ENCODE results near the gene CNN3.

The CNN3 gene

DNA sequence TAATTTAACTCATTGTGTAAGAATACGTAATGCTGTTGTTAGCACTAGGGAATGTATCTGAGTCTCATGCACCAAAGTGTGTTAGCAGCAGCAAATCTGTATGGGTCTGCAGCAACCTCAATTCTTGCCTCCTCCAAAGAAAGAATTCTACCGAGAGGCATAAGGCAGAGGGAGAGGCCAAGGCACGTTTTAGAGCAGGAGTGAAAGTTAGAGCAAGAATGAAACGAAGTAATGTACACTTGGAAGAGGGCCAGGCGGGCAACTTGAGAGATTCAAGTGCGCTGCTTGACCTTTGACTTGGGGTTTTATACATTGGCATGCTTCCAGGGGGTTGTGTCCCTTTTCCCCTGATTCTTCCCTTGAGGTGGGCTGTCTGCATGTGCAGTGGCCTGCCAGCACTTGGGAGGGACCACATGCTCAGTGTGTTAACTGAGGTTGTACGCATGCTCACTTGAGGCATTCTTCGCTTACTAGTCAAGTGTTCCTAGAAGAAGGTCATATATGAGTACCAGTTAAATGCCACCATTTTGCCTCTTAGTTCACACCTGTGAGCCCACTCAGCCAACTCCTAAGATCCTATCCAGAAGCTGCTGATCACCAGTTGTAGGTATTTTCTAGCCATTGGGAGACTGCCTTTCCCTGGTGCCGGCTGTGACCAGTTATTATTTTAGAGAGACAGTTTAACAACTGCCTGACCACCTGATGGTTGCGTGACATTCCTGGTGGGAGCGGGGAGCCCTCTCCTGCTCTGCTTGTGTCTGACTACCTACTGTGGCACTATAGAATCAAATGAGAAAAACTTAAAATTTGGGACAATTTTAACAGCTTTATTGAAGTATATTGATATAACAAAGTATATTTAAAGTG is 2.7 kb upstream of the CNN3 start:
- Histone ChIP-seq H3K27ac (ENCODE audit: poor library complexity, severe bottlenecking) (no peak overlapping the region), H3K27me3 (ENCODE audit: insufficient read depth, poor library complexity, severe bottlenecking) (no peaks in the 10 kb centered on the region), H3K4me1 (ENCODE audit: insufficient read depth, poor library complexity, severe bottlenecking) (peaks cover 3% of the 10 kb centered on the region), H3K36me3 (ENCODE audit: low read depth) (0 out of 2 replicates have a peak, but pooled peaks cover 4% of the 10 kb centered on the region), H3K9me3 (ENCODE audit: severe bottlenecking) (no peaks in the 10 kb centered on the region), H3K4me3 (ENCODE audit: severe bottlenecking) (no peak overlapping the region)
- ATAC-seq (ENCODE audit: low read depth) (no peak), DNase-seq (ENCODE audit: low spot score) (no peak)
- TF ChIP-seq CTCF (IDR thresholded peaks at IDR 0.05; ENCODE audit: poor library complexity, severe bottlenecking), result no peak

GRCh38 chr1:94928293-94928939 is 1.5 kb upstream of the CNN3 start:
- Histone ChIP-seq H3K27ac (ENCODE audit: poor library complexity, severe bottlenecking) (peak overlapping the region; percentile 77), H3K4me1 (ENCODE audit: insufficient read depth, poor library complexity, severe bottlenecking) (peaks cover 15% of the 10 kb centered on the region), H3K27me3 (ENCODE audit: insufficient read depth, poor library complexity, severe bottlenecking) (no peaks in the 10 kb centered on the region), H3K4me3 (ENCODE audit: severe bottlenecking) (no peak overlapping the region), H3K9me3 (ENCODE audit: severe bottlenecking) (no peaks in the 10 kb centered on the region), H3K36me3 (ENCODE audit: low read depth) (peaks cover 11% of the 10 kb centered on the region)
- DNase-seq (ENCODE audit: low spot score), result no peak
- no peak for TF ChIP-seq CTCF (IDR thresholded peaks at IDR 0.05; ENCODE audit: poor library complexity, severe bottlenecking)
- ATAC-seq (ENCODE audit: low read depth), result no peak

DNA sequence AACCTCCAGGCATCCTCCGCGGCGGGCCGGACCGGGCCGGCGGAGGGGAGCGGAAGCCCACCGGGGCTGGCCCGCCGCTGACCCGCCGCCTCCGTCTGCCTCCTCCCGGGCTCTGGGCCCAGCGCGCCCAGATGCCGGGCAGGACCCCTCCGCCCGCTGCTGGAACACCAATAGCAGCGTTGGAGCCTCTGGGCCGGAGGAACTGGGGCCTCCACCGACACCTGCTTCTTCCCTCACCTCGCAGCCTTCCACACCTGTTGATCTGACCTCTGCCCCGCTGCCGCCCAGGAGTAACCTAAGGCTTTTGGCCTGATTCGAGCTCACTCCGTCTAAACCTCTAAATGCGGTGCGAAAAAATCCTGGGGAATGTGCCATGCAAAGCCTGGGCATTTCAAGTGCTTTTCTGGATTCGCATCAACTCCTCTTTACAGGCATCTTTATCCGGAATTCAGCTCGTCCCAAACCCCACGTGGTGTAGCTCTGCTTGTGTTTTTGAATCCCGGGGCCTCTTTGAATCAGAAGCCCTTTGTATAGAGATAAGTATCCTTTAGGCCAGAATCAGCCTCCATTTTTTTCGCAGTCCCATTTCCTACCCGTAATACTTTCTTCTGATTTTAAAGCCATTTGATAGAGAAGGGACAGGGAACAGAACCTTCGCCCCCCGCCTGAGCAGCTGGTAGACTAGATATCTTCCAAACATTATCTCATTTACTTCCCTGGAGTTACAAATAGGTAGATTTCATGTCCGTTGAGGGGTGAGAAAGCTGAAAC is 680 bp upstream of the CNN3 start:
- Histone ChIP-seq H3K4me1 (ENCODE audit: insufficient read depth, poor library complexity, severe bottlenecking) (peaks cover 20% of the 10 kb centered on the region), H3K9me3 (ENCODE audit: severe bottlenecking) (no peaks in the 10 kb centered on the region), H3K27me3 (ENCODE audit: insufficient read depth, poor library complexity, severe bottlenecking) (no peaks in the 10 kb centered on the region), H3K36me3 (ENCODE audit: low read depth) (peaks cover 14% of the 10 kb centered on the region), H3K27ac (ENCODE audit: poor library complexity, severe bottlenecking) (peak overlapping the region; percentile 77), H3K4me3 (ENCODE audit: severe bottlenecking) (peak overlapping the region; percentile 66)
- DNase-seq (ENCODE audit: low spot score) (peak; percentile 62), ATAC-seq (ENCODE audit: low read depth) (no peak; the same call in 2 of the 3 replicates)
- no peak for TF ChIP-seq CTCF (IDR thresholded peaks at IDR 0.05; ENCODE audit: poor library complexity, severe bottlenecking)

GRCh38 chr1:94926126-94926914 is 590 bp downstream of the CNN3 start:
- no peaks in the 10 kb centered on the region for H3K9me3 ChIP-seq (ENCODE audit: severe bottlenecking)
- no peaks in the 10 kb centered on the region for H3K27me3 ChIP-seq (ENCODE audit: insufficient read depth, poor library complexity, severe bottlenecking)
- peaks cover 24% of the 10 kb centered on the region for H3K36me3 ChIP-seq (ENCODE audit: low read depth)
- peak; percentile 68 for TF ChIP-seq CTCF (IDR thresholded peaks at IDR 0.05; ENCODE audit: poor library complexity, severe bottlenecking)
- H3K4me3 ChIP-seq (ENCODE audit: severe bottlenecking), result peak overlapping the region; percentile 66
- peak overlapping the region; percentile 77 for H3K27ac ChIP-seq (ENCODE audit: poor library complexity, severe bottlenecking)
- ATAC-seq (ENCODE audit: low read depth), result peak; percentile 40
- DNase-seq (ENCODE audit: low spot score), result peak; percentile 57
- H3K4me1 ChIP-seq (ENCODE audit: insufficient read depth, poor library complexity, severe bottlenecking), result peaks cover 28% of the 10 kb centered on the region
